H9 (cell line): Measurements from ENCODE around the gene DTYMK. TPM values are rescaled to one million over a fixed set of nuclear protein-coding genes. Genes with fewer than 3 reads are reported as not detected.
A peak's percentile ranks its signal among the peaks of the same experiment; 100 is the strongest.

Experiments
- DNase-seq: peaks from one replicate; pipeline ENCODE4 v3.0.0-alpha.2; 2017
- H2AFZ ChIP-seq: one replicate; pipeline ENCODE4 v1.6.1; 2013; ENCODE audit warnings: mild to moderate bottlenecking, low read length, control low read depth, moderate library complexity
- H2AK5ac ChIP-seq: 2 replicates; pipeline ENCODE4 v1.6.1; 2013; ENCODE audit warnings: low read length, control low read depth, mixed read lengths; ENCODE audit not compliant: insufficient read length
- H2BK120ac ChIP-seq: one replicate; pipeline ENCODE4 v1.6.1; 2013; ENCODE audit warnings: low read depth, mild to moderate bottlenecking, low read length, control low read depth, inconsistent platforms; ENCODE audit not compliant: poor library complexity, severe bottlenecking
- H2BK12ac ChIP-seq: 2 replicates; pipeline ENCODE4 v1.6.1; 2013; ENCODE audit warnings: low read length, control low read depth, mixed read lengths, low read depth; ENCODE audit not compliant: insufficient read length
- H2BK15ac ChIP-seq: 2 replicates; pipeline ENCODE4 v1.6.1; 2013; ENCODE audit warnings: low read depth, low read length, control low read depth
- H2BK20ac ChIP-seq: one replicate; pipeline ENCODE4 v1.6.1; 2013; ENCODE audit warnings: low read depth, mild to moderate bottlenecking, low read length, control low read depth, inconsistent platforms; ENCODE audit not compliant: poor library complexity, severe bottlenecking
- H2BK5ac ChIP-seq: 2 replicates; pipeline ENCODE4 v1.6.1; 2013; ENCODE audit warnings: low read length, control low read depth, mixed read lengths; ENCODE audit not compliant: insufficient read length
- H3K14ac ChIP-seq: 2 replicates; pipeline ENCODE4 v1.6.1; 2013; ENCODE audit warnings: low read length, control low read depth; ENCODE audit not compliant: insufficient read depth
- H3K18ac ChIP-seq: 2 replicates; pipeline ENCODE4 v1.6.1; 2013; ENCODE audit warnings: low read depth, mild to moderate bottlenecking, mixed read lengths, low read length, control low read depth; ENCODE audit not compliant: insufficient read length
- H3K23ac ChIP-seq: 2 replicates; pipeline ENCODE4 v1.6.1; 2013; ENCODE audit warnings: low read length, control low read depth, mixed read lengths, low read depth; ENCODE audit not compliant: insufficient read length
- H3K23me2 ChIP-seq: 2 replicates; pipeline ENCODE4 v1.6.1; 2013; ENCODE audit warnings: low read depth, mild to moderate bottlenecking, mixed read lengths, low read length, control low read depth; ENCODE audit not compliant: insufficient read length, poor library complexity, severe bottlenecking
- H3K27ac ChIP-seq: 2 replicates; pipeline ENCODE4 v1.5.1; 2013; ENCODE audit warnings: low read length, control low read depth, mixed read lengths, low read depth; ENCODE audit not compliant: insufficient read length
- H3K27me3 ChIP-seq: 2 replicates; pipeline ENCODE4 v1.6.1; 2013; ENCODE audit warnings: low read length, control low read depth, inconsistent platforms; ENCODE audit not compliant: insufficient read depth
- H3K4ac ChIP-seq: 2 replicates; pipeline ENCODE4 v1.6.1; 2013; ENCODE audit warnings: low read depth, mild to moderate bottlenecking, control low read depth, inconsistent platforms, low read length, moderate library complexity
- H3K4me1 ChIP-seq: 2 replicates; pipeline ENCODE4 v1.6.1; 2013; ENCODE audit warnings: low read length, control low read depth, inconsistent platforms; ENCODE audit not compliant: insufficient read depth
- H3K4me2 ChIP-seq: 2 replicates; pipeline ENCODE4 v1.6.1; 2013; ENCODE audit warnings: low read length, control low read depth, mixed read lengths; ENCODE audit not compliant: insufficient read length, insufficient read depth
- H3K56ac ChIP-seq: 2 replicates; pipeline ENCODE4 v1.6.1; 2013; ENCODE audit warnings: low read depth, mild to moderate bottlenecking, mixed read lengths, low read length, control low read depth; ENCODE audit not compliant: insufficient read length
- H3K79me1 ChIP-seq: 2 replicates; pipeline ENCODE4 v1.6.1; 2013; ENCODE audit warnings: low read depth, mild to moderate bottlenecking, moderate library complexity, low read length, control low read depth, inconsistent platforms; ENCODE audit not compliant: insufficient read depth, poor library complexity, severe bottlenecking
- H3K79me2 ChIP-seq: 2 replicates; pipeline ENCODE4 v1.6.1; 2013; ENCODE audit warnings: low read length, control low read depth, inconsistent platforms; ENCODE audit not compliant: insufficient read depth
- H3K9ac ChIP-seq: 2 replicates; pipeline ENCODE4 v1.6.1; 2013; ENCODE audit warnings: low read length, control low read depth, mixed read lengths; ENCODE audit not compliant: insufficient read length; ENCODE audit errors: extremely low read depth
- H3K9me3 ChIP-seq: one replicate; pipeline ENCODE4 v1.6.1; 2013; ENCODE audit warnings: low read depth, low read length, inconsistent platforms; ENCODE audit not compliant: control insufficient read depth
- H3T11ph ChIP-seq: one replicate; pipeline ENCODE4 v1.6.1; 2013; ENCODE audit warnings: mild to moderate bottlenecking, low read length, control low read depth, inconsistent platforms
- H4K20me1 ChIP-seq: one replicate; pipeline ENCODE4 v1.6.1; 2013; ENCODE audit not compliant: control insufficient read depth, insufficient read length, insufficient read depth
- H4K5ac ChIP-seq: 2 replicates; pipeline ENCODE4 v1.6.1; 2013; ENCODE audit warnings: low read depth, mild to moderate bottlenecking, mixed read lengths, low read length, control low read depth; ENCODE audit not compliant: insufficient read length
- H4K8ac ChIP-seq: replicated peaks from 2 replicates; pipeline ENCODE4 v1.6.1; 2013; ENCODE audit warnings: low read length, control low read depth, mixed read lengths, low read depth; ENCODE audit not compliant: insufficient read length
- H4K91ac ChIP-seq: 2 replicates; pipeline ENCODE4 v1.6.1; 2013; ENCODE audit warnings: low read depth, mild to moderate bottlenecking, moderate library complexity, mixed read lengths, low read length, control low read depth; ENCODE audit not compliant: insufficient read length
- H3K27ac Mint-ChIP-seq, 3 experiments: 2 replicates in 2 of 3; 3 replicates in 1 of 3; pipeline ENCODE4 v1.8.0; 2020 to 2021; ENCODE audit warnings: mixed read lengths in 3 of 3, mild to moderate bottlenecking in 1 of 3, moderate library complexity in 1 of 3
- H3K27me3 Mint-ChIP-seq: 2 replicates; pipeline ENCODE4 v1.8.0; 2021; ENCODE audit warnings: low read depth, mild to moderate bottlenecking, moderate library complexity, mixed read lengths
- H3K36me3 Mint-ChIP-seq, 3 experiments: 2 replicates in 2 of 3; 3 replicates in 1 of 3; pipeline ENCODE4 v1.8.0; 2020 to 2021; ENCODE audit warnings: low read depth in 3 of 3, mixed read lengths in 3 of 3; ENCODE audit not compliant: insufficient read depth in 1 of 3
- H3K4me1 Mint-ChIP-seq, 2 experiments: 2 replicates each; pipeline ENCODE4 v1.8.0; 2020; ENCODE audit warnings: mixed read lengths in 2 of 2
- H3K4me3 Mint-ChIP-seq, 2 experiments: 2 replicates in 1 of 2; 3 replicates in 1 of 2; pipeline ENCODE4 v1.8.0; 2020 to 2021; ENCODE audit warnings: mild to moderate bottlenecking in 2 of 2, mixed read lengths in 2 of 2, moderate library complexity in 1 of 2
- H3K9me3 Mint-ChIP-seq, 2 experiments: 2 replicates in 1 of 2; 3 replicates in 1 of 2; pipeline ENCODE4 v1.8.0; 2020; ENCODE audit warnings: mild to moderate bottlenecking in 2 of 2, mixed read lengths in 2 of 2, moderate library complexity in 1 of 2
- CTCF ChIP-seq: fragments of 200-600 bp; sonication (generic); conservative IDR thresholded peaks from 3 replicates; pipeline ENCODE4 v1.8.0; 2021; ENCODE audit warnings: antibody characterized with exemption, mild to moderate bottlenecking
- WGBS: extraction: QIAGEN DNeasy Blood & Tissue Kit; methylation state at CpG from one replicate; pipeline ENCODE4 v1.1.7; 2013; ENCODE audit warnings: missing lambda C conversion rate, low lambda C conversion rate, mixed read lengths; ENCODE audit not compliant: insufficient read length; ENCODE audit errors: extremely low coverage; 5-methylcytosine and 5-hydroxymethylcytosine counted together
- long read RNA-seq: library from polyadenylated mRNA; unstranded; transcript quantifications from one replicate; pipeline ENCODE4 v2.0.0, GENCODE V29; 2020
- total RNA-seq: library from RNA; stranded (reverse); gene quantifications from 2 replicates; pipeline ENCODE4 v1.2.1, GENCODE V29; 2021

DTYMK gene
- total RNA-seq, result 75.6 and 76.0 TPM in 2 replicates
- long read RNA-seq, transcript DTYMK-201 (5 exons, 1,232 nt), result major isoform, 149 of 219 reads
- long read RNA-seq, transcript DTYMK-202 (4 exons, 1,089 nt), result minor isoform, 32 of 219 reads
- long read RNA-seq, transcript DTYMK-206 (2 exons, 890 nt), result minor isoform, 14 of 219 reads
- long read RNA-seq, partial matches to known transcripts, result 1 of 219 reads
- long read RNA-seq, other reads (novel, unspliced or antisense), result 23 of 219 reads

- Histone ChIP-seq H3K9ac (peak within 1 kb of the TSS; percentile 62), H2BK20ac (no peak within 1 kb of the TSS), H2BK120ac (no peak within 1 kb of the TSS), H2AK5ac (no peak within 1 kb of the TSS), H3K4me2 (peak within 1 kb of the TSS; percentile 89), H3K79me1 (no peaks in the 10 kb centered on the region), H2BK12ac (no peak within 1 kb of the TSS), H4K5ac (no peak within 1 kb of the TSS), H3K23ac (no peak within 1 kb of the TSS), H3K27ac (no peak within 1 kb of the TSS), H3K14ac (peak within 1 kb of the TSS; percentile 94), H3K79me2 (peaks cover 6% of the 10 kb centered on the region; the same call in 1 of the 2 replicates), H2BK15ac (no peak within 1 kb of the TSS), H3K9me3 (no peaks in the 10 kb centered on the region), H3K56ac (no peak within 1 kb of the TSS), H4K91ac (no peak within 1 kb of the TSS), H2AFZ (no peak within 1 kb of the TSS), H3T11ph (no peak within 1 kb of the TSS), H4K8ac (no peak within 1 kb of the TSS), H2BK5ac (no peak within 1 kb of the TSS), H3K18ac (peak within 1 kb of the TSS; percentile 13), H4K20me1 (no peaks in the 10 kb centered on the region), H3K4me1 (no peaks in the 10 kb centered on the region), H3K27me3 (no peaks in the 10 kb centered on the region), H3K4ac (peak within 1 kb of the TSS; percentile 58; the same call in 1 of the 2 replicates), H3K23me2 (peaks cover 3% of the 10 kb centered on the region)
- H3K27me3 Mint-ChIP-seq, result no peaks in the 10 kb centered on the region
- TF ChIP-seq CTCF, result no peak
- peaks cover 12 to 18% of the 10 kb centered on the region in 2 experiments for H3K4me1 Mint-ChIP-seq
- peaks cover 24 to 45% (median 37%) of the 10 kb centered on the region in 3 experiments for H3K36me3 Mint-ChIP-seq
- H3K4me3 Mint-ChIP-seq, result peak within 1 kb of the TSS; percentile 88 to 99
- DNase-seq, result peak; percentile 94
- peak within 1 kb of the TSS; percentile 66 to 93 (median 90); a peak in 6 of 7 replicates for H3K27ac Mint-ChIP-seq
- no CpG with 5 or more reads among the region's 102 CpGs for WGBS
- H3K9me3 Mint-ChIP-seq, result peaks cover 0 to 3% of the 10 kb centered on the region in 2 experiments; a peak in 1 of 5 replicates
Observed at GRCh38 chr2:241686650-241687425, at the start of gene DTYMK. Gene DTYMK (minus strand): TSS chr2:241686815. CDS start chr2:241686783, 32 bp downstream.
